HG02642 (cell line): ENCODE measurements around the gene AGK.
A peak's percentile ranks its signal among the peaks of the same experiment; 100 is the strongest.
"Not testable (repeated sequence)": the region's sequence is repeated elsewhere in the genome, so short reads cannot be mapped to it uniquely, and the experiment has no call there.

Source experiments
- ATAC-seq: cut with Tn5 transposase; IDR thresholded peaks from one replicate; pipeline ENCODE4 v1.9.1; 2021; ENCODE audit warnings: mild to moderate bottlenecking; ENCODE audit not compliant: unreplicated experiment, poor library complexity

Gene AGK

DNA sequence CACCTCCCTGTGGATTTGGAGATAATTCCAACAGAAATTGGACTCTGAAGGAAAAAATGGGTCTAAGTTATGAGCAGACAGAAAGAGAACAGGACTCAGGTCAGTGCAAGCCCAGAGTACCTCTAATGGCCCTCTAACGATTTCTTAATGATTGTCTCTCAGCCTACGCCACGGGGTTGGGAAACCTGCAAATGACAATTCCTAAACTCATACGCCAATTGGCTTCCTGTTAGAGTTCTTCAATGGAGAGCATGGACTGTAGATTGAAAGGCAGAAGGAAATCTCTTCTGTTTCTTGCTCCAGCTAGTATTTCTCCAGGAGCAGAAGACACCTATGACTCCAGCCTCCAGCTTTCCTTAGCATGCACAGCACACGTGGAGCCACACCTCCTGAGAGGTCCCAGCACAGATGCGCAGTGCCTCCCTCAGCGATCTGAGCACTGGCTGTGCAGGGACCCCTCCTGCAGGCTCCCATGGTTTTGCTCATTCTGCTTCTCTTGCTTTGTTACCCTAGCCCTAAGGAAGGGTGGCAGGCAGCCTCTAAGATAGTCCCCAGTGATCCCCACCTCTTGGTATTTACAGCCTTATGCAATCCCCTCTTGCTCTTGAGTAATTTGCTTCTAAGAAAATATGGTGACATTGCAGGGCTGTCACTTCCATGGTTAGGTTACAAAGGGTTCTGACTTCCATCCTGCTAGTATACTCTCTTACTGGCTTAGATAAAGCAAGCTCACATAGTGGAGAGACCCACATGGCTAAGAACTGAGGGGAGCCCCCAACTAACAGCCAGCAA lies 120.7 kb downstream of the AGK start:
- no peak for ATAC-seq

DNA sequence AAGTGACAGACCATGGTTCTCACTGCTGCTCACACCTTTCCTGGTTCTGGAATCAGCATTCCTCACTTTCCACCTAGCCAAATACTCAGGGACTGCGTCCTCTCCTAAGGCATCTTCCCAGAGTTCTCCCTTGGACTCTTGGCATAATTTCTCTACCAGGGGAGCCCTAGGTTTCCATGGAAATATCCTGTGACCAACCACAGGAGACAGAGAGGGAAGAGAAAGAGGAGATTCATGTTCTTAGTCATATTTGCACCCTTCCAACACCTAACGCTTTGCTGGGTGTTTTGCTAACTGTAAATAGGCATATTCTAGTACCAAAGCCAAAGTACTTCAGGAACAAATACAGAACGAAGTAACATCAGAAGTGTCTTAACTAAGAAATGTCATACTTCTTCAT lies 122.1 kb downstream of the AGK start:
- no peak for ATAC-seq

GRCh38 chr7:141674171-141674671 lies 123.0 kb downstream of the AGK start:
- ATAC-seq, result no peak

DNA sequence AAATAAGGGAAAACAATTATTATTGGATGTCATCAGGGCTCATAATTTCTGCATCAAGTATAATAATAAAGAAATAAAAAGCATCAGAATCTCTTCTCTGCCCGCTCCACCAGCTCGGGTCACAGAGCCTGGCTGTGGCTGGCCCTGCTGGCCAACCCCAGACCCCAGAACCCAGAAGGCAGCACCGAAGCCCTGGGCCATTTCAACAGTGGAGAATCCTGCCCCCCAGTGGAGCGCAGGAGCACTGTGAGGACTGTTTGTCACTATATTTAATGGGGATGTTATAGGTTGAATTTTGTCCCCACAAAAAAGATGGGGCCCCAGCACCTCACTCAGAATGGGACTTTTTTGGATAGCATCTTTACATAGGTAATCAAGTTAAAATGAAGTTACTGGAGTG lies 123.5 kb downstream of the AGK start:
- no peak for ATAC-seq

DNA sequence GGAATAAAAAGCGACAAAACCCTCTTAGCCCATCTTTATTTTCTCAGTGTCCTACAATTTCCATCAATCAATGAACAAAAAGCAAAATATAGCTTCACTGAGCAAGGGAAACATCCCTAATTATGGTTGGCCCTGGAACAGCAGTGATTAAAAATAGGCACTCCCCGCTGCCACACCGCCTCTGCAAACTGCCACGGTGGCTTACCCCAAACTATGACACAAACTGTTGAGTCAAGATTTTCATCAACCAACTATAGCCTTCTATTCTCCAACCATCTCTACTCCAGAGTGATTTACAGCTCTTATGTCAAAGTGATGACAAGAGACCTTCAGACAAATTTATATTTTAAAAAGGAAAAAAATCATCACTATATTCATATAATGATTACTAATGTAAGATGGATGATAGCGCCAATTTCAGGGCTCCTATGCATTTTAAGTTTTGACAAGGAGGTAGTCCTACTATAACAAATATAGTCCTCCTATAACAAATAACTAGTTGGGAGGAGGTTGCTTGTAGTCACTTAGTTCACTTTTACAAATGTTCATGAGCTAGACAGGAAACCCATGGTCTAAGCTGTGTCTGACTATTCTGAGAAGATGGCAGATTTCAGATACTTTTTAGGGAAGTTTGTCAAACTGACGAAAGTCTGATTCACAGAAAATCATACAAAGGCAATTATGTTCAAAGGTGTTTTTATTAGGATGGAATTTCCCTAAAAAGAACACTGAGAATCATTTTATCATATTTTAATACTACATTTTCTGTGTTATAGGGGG lies 124.4 kb downstream of the AGK start:
- ATAC-seq, result no peak

- ATAC-seq, result no peak
Measured at GRCh38 chr7:141676618-141677017, 125.4 kb downstream of the AGK start.

DNA sequence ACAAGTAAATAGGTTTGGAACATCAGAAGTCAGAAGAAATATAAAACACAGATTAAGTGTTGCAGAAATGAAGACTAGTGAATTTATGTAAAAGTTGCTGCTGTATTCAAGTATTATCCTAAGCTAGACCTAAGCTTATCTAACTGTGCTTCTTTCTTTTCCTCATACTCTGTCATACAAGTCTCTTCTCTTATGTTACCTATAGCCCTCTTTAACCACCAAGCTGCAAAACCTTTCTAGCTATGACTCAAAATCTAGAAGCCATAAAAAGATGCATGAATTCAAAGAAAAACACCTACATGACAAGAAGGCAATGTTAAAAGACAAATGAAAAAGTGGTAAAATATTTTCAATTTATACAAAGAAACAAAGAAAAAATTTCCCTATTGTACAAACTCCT lies 127.8 kb downstream of the AGK start:
- ATAC-seq, result peak; percentile 50

DNA sequence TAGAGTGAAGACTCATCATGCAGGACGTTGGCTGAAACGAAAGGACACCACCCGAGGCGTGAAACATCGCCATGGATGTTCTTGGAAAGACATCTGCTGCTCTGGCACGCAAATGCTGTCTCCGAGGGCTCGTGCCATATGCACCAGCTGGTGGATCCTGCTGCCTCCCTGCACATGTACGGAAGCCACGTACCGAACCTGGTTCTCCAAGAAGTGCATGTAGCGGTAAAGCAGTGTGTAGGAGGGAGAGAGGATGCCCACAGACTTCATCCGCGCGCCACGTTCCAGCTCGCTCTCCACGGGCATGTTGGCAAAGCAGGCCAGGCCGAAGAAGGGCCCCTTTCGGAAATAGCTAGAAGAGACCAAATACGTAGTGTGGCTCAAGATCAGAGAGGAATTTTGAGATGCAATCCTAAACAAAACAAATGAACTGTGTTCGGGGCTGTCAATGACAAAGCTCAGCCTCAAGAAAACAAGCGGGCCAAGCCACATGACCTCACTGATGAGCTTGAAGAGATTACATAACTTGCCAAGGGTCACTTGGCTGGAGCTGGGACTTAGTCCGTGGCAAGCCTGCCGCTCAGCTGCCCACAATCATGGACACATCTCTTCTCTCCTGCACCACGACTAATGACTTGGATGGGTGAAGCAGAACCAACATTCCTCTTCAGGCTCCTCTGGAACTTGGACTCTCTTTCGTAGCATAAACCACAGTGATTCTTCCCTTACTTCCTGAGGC lies 134.2 kb downstream of the AGK start:
- no peak for ATAC-seq

DNA sequence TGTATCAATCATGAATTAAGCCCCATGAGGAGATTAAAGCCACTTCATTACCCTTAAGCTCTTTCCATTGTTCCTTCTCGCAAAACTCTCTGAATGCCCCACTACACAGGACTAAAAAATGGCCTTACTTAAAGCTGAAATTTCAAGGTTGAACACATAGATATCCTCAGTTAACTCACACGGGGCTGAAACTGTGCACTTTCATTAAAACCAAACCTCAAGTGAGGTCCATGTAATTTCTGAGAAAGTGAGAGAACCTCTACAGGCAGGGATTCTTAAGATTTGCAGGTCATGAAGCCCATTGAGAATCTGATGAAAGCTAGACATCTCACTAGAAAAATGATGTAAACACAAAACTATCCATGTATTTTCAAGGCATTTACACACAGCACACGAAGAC lies 134.9 kb downstream of the AGK start:
- no peak for ATAC-seq

- ATAC-seq, result no peak
Measured at GRCh38 chr7:141686670-141687069, 135.5 kb downstream of the AGK start.

- ATAC-seq, result no peak
Measured at GRCh38 chr7:141688043-141688442, 136.8 kb downstream of the AGK start.

DNA sequence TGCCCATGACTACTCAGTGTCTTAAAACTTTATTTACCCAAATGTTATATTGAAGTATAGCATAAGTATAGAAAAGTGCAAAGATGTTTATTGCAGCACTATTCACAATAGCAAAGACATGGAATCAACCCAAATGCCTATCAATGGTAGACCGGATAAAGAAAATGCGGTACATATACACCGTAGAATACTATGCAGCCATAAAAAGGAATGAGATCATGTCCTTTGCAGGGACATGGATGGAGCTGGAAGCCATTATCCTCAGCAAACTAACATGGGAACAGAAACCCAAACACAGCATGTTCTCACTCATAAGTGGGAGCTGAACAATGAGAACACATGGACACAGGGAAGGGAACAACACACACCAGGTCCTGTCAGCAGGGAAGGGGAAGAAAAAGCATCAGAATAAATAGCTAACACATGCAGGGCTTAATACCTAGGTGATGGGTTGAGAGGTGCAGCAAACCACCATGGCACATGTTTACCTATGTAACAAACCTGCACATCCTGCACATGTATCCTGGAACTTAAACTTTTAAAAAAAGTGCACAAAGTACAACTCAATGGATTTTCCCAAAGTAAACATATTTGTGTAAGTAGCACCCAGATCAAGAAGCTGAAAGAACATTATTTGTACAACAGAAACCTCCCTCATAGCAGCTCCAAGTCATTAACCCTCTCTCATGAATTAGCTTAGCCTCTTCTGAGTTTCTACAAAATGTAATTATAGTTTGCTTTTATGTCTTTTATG lies 138.0 kb downstream of the AGK start:
- ATAC-seq, result not testable (repeated sequence)

DNA sequence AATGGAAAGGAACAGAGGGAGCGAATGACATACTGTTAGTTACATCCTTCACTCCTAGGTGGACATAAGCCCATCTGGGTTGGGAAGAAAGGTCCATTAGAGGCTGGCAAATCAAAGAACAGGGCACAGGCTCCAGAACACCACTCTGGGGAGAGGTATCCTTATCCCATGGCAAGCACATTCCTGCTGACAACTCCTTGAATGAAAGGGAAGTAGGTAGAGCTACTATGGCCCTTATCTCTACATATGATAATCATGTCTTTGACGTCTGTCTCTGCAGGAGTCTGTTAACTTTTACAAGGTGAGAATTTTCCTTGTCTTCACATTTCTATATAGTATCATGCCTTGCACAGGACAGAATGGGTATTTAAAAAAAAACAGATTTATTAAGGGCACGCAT lies 140.3 kb downstream of the AGK start:
- no peak for ATAC-seq

DNA sequence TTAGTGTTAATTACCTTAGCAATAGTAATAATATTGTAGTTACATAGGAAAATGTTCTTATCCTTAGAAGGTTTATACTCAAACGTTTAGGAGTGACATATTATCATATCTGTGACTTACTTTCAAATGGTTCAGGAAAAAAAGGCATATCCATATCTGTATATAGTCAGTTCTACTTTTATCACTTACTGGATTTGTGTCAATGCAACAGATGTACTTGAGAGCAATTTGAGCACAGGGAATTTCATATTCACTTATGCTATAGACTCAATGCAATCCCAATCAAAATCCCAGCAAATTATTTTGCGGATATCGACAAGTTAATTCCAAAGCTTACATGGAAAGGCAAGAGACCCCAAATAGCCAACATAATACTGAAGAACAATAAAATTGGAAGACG lies 140.8 kb downstream of the AGK start:
- no peak for ATAC-seq

DNA sequence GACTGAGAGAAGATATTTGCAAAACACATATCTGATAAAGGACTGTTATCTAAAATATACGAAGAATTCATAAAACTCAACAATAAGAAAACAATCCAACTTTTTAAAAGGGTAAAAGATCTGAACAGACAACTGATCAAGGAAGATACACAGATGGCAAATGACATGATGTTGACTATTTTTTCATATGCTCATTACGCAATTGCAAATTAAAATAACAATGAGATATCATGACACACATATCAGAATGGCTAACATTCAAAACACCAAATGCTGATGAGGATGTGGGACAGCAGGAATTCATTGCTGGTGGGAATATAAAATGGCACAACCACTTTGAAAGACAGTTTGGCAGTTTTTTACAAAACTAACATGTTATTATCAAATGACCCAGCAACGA lies 141.9 kb downstream of the AGK start:
- ATAC-seq, result no peak

DNA sequence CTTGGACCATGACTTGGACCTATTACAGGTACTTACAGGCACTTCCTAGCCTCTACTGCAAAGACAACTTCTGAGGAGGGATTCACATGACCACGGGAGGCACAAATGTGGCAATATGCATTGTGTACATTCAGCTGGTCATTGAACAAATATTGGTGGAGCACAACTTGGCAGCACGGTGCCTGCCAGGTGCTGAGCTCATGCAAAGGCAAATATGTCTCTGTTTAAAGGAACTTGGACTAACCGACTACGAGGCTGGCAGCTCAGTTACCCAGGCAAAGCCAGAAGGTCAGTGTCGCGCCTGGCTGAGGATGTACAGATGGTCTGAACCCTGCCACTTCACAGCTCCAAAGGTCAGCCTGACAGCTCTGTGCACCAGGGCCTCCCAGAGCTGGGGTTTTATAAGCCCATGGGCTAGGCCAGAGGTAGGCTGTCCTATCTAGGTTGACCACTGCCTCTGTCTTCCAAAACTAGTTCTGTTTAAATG lies 144.6 kb downstream of the AGK start:
- ATAC-seq, result no peak

DNA sequence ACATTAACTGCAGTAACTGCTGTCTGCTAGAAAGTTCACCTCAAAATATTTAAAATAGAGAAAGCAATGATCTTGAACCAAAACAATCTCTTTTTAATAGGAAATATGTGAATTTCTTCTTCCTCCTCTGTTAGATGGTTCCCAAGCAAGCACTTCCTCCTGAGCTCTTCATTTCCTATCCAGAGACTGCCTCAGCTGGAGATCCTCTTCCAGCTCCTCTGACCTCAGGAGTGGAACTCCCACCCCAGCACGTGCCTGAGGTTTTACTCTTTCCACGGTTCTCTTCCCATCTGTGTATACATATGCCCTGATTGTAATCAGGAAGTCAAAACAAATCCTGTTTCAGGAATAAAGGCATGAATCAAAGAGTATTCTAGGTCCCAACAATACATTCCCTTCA lies 145.1 kb downstream of the AGK start:
- no peak for ATAC-seq

GRCh38 chr7:141697211-141697871 lies 146.1 kb downstream of the AGK start:
- ATAC-seq, result no peak

DNA sequence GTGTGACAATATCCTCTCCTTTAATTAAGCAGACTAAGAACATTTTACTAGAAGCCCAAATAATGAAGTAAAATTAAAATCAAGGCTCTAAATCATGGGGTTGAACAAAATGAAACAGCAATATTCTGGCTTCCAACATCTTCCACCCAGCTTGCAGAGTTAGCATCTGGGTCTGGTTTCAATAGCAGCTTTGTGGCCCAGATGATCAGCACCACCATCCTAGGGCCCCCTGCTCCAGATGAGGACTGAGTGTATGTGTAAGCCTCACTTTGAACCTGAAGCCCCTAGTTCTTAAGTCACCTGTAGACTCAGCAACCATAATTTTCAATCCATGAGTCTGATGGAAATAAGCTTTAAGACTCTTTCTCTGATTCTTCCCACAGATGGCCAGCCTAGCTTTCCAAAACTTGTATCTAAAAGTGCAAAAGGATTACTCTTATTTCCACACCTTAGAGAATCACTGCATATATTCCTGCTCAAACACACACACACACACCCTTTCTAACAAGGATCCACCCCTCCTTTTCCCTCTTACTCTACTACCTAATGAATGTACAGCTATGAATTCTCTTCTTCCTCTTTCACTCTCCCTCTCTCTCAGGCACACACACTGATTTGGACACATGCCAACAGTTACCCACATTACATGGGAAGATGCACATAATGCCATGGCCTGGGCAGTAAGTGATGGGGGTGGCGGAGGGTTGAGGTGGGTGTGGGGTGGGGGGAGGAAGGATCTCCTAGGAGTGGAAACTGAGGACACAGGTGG lies 147.2 kb downstream of the AGK start:
- no peak for ATAC-seq
